HG02610 (cell line): ENCODE data around the gene SYCP3.
A peak's percentile ranks its signal among the peaks of the same experiment; 100 is the strongest.

Source experiments
- ATAC-seq: cut with Tn5 transposase; IDR thresholded peaks from one replicate; pipeline ENCODE4 v1.9.1; 2021; ENCODE audit warnings: mild to moderate bottlenecking, moderate library complexity; ENCODE audit not compliant: unreplicated experiment

SYCP3 gene

DNA sequence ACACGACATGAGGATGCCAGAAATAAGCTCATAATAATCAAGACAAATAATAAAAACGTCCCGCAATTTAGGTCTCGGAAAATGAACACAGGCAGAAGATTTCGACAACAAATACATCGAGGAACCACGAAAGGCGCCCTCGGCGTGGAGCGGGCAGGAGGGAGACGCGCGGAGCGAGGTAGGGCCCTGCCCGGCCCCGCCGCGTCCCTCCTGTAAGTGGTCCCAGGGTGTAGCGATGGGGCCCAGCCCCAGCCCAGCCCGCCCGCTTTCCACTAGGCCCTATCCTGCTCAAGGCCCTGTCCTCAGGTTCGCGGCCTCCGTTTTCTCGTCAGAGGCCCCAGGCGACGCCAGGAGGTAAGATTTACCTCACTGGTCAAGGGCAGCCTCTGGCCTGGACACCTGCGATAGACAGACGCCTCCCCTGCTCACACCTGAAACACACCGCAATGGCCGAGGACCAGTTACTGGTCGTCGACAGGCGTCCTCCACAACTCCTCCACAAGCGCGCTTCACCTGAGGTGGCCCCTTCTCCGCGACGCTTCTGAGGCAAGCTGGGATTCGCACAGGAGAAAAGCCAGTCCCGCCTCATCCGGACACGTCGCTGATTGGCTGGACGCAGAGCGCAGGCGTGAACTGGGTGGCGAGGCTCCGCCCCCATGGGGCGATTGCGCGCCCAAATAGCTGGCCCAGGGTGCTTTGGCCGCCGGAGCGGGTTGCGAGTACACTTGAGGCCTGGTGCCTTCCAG is at the start of gene SYCP3:
Gene SYCP3, minus strand, starts transcription at position 543 of the 746 bp plus-strand sequence. CDS start 1,527 bp downstream, outside the sequence.
- no peak for ATAC-seq

DNA sequence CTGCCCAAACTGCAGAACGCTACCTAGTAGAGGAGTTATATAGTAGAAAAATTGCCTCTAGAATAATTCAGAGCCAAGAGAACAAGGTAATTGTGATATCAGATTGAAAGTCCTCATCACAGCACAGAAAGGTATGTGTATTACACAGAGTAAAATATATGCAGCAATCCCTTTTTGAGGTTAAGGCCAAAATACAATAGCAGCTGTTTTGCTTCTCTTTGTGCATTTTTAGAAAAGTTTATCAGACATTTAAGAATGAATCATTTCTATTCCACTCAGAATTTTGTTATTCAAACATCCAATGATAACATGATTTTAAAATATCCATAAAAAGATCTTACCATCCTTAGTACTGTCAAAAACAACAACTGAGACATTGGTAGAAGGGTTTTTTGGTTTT is 46.4 kb upstream of the SYCP3 start:
- ATAC-seq: no peak

GRCh38 chr12:101784376-101784775 is 45.1 kb upstream of the SYCP3 start:
- ATAC-seq: no peak

DNA sequence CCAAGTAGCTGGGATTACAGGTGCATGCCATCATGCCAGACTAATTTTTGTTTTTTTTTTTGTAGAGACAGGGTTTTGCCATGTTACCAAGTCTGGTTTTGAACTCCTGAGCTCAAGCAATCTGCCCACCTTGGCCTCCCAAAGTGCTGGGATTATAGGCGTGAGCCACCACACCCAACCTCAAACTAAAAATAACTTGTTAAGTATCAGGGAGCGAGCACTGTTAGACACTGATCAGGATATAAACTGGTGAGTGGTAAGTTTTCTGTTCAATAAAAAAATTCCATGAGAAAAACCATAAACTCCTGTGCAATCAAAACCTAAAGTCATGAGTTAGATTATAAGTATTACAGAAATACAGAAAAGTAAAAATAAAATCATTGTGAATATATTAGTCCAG is 44.6 kb upstream of the SYCP3 start:
- no peak for ATAC-seq

DNA sequence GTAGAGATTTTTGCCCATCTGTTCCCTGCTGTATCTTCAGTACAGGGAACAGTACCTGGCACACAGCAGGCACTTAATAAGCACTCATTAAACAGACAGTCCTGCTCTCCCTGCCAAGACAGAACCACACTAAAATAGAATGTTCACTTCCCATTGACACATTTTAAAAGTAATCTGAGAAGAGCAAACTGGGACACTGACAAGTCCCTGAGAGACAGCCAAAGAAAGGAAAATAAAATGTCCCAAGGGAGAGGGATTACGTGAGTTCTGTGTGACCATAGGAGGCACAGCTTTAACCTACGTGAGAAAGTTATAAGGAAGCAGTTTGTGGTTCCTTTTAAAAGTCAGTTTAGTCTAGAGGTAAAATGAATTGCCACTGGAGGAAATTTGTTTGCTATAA is 43.9 kb upstream of the SYCP3 start:
- no peak for ATAC-seq

GRCh38 chr12:101782273-101782731 is 43.0 kb upstream of the SYCP3 start:
- ATAC-seq: peak; percentile 66

DNA sequence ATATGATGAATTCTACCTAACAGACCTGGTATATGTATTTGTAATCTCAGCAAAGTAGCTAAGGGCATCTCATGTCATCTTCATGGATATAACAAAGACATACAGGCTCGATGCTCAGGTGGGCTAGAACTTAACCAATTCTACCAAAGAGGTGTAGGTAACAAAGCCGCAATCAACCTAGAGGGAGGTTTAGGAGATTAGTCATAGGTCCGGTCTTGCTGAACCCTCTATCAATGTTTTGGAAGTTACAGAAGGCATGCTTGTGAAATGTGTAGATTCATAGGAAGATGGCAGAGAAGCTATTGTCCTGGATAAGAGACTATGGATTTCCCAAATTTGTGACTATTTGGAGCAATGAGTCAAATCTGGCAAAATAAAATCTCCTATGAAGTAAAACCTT is 42.6 kb upstream of the SYCP3 start:
- ATAC-seq: peak; percentile 22

- no peak for ATAC-seq
These were observed 41.3 kb upstream of the SYCP3 start for GRCh38 chr12:101780599-101780998.

DNA sequence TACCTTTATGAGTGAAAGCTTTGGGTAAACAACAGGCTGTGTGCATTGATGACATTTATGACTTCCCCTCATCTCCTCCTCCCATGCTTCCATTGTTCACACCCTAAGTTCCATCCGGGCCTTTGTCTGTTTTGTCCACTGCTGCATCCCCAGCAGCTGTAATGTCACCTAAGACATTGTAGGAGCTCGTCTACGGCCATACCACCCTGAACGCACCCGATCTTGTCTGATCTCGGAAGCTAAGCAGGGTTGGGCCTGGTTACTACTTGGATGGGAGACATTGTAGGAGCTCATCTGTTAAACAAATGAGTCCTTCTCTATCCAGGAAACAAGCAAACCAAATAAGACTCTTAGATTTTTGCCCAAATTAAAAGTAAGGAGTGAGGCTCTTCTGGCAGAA is 40.4 kb upstream of the SYCP3 start:
- ATAC-seq: no peak

- no peak for ATAC-seq
These were observed 39.9 kb upstream of the SYCP3 start for GRCh38 chr12:101779200-101779599.

GRCh38 chr12:101777978-101778377 is 38.7 kb upstream of the SYCP3 start:
- no peak for ATAC-seq

DNA sequence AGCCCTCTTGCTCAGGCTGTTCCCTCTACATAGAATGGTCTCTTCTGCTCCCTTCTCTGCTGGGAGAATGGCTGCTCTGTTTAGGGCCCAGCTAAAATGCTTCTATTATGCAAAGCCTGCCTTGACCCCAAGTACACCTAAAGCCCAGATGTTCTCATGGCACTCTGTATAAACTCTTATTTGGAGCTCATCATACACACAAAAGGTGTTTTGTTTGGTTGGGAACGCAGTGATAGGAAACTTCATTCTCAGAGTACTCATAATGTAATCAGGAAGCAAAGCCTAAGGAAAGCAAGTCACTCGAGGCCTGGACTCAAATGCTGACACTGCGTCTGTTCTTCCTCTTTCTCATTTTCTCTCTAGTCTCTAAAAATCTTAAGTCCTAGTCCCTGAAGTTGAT is 38.2 kb upstream of the SYCP3 start:
- ATAC-seq: no peak

DNA sequence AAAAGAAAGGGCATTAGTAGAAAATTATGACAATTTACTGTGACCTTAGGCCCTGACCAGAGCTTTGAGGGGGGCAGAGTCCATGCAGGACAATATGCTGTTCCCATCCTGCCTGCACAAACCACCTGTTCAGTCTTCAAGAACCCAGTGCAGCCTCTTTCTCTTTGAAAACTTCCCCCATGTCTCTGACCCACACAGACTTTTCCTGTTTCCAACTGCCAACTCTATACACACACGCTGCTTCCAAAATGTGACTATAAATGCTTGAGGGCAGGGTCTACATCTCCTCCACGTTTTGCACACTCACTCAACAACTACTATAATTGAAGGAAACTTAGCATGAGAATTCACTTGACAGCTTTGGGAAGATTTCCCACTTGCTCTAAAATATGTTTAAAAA is 36.6 kb upstream of the SYCP3 start:
- no peak for ATAC-seq

DNA sequence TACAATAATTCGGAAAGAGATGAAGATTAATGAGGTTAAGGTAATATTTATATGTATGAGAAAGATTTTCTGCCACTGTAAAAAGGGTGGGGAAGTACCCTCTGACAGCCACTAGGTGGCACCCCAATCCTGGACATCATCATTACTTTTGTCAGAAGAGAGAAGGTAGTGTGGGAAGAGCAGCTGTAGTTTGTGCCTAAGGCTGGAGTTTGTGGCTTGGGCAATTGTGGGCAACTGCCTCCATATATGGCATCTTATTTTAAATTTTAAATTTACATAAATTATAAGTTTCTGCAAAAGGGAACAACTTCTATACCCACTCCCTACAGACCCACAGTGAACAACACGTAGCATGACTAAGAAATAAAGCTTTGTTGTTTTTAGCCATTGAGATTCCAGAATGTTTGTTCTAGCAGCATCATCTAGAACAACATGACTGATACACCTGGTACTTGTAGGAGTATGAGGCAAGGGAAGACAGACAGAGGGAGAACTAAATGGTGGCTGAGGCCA is 34.4 kb upstream of the SYCP3 start:
- peak; percentile 73 for ATAC-seq

GRCh38 chr12:101772012-101772775 is 32.9 kb upstream of the SYCP3 start:
- no peak for ATAC-seq

DNA sequence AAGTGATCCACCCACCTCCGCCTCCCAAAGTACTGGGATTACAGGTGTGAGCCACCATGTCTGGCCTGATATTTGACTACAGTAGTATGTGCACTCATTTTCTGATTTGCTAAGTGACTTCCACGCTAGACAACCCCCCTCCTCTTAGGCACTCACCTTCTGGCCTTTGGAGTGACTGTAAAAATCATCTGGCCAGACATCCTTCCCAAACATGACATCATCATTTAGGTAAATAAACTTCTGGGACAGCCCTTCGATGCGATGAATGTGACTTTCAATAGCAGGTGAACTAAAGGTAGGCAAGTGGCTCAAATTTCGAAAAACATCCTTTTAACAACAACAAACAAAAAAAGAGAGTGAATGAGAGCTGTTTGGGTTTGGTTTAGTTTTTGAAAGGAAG is 30.6 kb upstream of the SYCP3 start:
- no peak for ATAC-seq

GRCh38 chr12:101768781-101769180 is 29.5 kb upstream of the SYCP3 start:
- no peak for ATAC-seq

DNA sequence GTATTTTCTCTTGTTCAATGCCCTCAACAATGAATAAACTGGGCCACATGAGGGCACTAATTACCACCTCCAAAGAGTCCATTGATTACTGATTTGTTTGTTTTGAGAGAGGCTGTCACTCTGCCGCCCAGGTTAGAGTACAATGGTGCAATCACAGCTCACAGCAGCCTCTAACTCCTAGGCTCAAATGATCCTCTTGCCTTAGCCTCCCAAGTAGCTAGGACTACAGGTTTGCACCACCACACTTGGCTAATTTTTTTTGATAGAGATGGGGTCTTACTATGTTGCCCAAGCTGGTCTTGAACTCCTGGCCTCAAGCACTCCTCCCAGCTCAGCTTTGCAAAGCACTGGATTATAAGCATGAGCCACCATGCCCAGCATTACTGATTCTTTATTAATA is 28.3 kb upstream of the SYCP3 start:
- ATAC-seq: no peak

GRCh38 chr12:101764051-101764792 is 25.0 kb upstream of the SYCP3 start:
- ATAC-seq: no peak

GRCh38 chr12:101763246-101763931 is 24.1 kb upstream of the SYCP3 start:
- ATAC-seq: no peak

GRCh38 chr12:101761781-101762180 is 22.5 kb upstream of the SYCP3 start:
- no peak for ATAC-seq
